ENCODE measurements around the gene GUCY1A1.
A peak's percentile ranks its signal among the peaks of the same experiment; 100 is the strongest.

Gene GUCY1A1

DNA sequence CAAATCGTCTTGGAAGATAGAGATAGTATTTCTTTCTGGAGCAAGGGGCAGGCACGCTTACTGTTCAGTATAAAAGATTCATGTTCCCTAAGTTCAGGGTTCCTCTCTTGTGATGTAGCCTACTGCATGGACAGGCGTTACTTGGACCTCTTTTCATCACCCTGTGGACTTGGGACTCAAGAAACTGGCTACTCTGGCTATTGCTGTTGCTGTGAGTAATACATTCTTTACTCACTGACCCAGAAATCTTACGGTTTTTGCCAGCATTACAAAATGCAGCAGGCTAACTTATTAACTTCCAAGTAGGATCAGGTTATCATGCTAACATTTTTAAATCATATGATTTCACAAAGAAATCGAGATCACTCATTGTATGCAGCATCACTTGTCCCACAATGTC, 79.3 kb downstream of the GUCY1A1 start:
- no peak for DNase-seq

DNA sequence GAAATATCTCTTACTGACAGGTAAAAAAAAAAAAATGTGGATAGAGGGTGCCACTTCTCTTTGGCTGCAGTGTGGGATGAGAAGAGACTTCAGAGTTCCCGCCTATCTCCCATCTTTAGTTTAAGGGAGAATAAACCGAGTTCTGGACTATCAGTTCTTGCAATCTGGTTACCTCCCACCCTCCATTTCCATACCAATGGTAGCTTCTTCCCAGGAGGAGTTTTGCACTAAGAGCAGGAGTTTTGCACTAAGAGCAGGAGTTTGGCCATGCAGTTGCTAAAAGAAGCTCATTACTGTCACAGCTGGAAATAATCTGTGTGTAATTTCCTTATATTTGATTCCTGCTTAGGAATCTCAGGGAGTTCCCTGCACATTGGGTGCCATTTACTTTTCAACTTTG, 81.4 kb downstream of the GUCY1A1 start:
- no peak for DNase-seq

DNA sequence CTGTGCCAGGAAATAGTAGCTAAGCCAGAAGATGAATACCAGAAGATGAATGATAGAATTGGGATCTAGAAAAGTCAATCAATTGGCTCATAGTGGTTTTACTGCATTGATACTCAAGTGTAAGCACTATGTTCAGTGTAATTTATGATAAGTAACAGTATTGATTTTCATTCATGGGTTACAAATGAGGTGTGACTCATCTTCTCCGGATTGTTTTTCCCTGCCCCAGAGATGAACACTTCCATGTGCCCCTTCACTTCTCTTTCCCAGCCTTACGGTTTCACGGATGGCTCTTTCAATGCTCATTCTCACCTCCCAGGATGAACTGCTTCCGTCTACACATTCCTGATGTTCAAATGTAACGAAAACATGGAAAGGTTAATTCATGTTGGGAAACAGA, 82.4 kb downstream of the GUCY1A1 start:
- no peak for DNase-seq

DNA sequence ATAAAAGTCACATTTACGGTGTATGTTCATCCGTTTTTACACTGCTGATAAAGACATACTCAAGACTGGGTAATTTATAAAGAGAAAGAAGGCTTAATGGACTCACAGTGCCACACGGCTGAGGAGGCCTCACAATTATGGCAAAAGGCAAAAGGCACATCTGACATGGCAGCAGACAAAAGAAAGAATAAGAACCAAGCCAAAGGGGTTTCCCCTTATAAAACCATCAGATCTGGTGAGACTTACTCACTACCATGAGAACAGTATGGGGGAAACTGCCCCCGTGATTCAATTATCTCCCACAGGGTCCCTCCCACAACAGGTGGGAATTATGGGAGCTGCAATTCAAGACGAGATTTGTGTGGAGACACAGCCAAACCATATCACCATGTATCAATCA, 84.9 kb downstream of the GUCY1A1 start:
- DNase-seq: no peak

DNA sequence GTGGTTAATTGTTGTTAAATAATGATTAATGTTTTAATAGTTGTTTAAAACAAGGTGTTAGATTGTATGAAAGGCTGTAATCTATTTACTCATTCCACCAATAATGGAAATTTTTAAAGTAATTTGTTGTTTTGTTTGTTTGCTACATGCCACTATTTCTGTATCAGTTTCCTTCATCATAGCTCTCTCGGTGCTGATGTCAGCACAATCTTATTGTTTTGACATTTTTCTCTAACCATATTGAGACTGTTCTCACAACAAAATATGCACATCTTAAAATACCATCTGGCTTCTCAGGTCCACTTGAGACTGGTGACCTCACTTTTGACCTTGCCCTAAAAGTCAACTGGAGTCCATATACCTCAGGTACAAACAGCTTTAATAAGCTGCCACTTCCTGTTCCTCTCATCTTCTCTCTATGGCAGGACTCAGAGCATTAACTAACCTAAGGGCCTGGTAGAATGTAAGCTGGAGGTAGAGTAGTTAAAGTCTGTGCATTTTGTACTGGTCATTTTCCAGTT, 91.2 kb downstream of the GUCY1A1 start:
- no peak for DNase-seq

DNA sequence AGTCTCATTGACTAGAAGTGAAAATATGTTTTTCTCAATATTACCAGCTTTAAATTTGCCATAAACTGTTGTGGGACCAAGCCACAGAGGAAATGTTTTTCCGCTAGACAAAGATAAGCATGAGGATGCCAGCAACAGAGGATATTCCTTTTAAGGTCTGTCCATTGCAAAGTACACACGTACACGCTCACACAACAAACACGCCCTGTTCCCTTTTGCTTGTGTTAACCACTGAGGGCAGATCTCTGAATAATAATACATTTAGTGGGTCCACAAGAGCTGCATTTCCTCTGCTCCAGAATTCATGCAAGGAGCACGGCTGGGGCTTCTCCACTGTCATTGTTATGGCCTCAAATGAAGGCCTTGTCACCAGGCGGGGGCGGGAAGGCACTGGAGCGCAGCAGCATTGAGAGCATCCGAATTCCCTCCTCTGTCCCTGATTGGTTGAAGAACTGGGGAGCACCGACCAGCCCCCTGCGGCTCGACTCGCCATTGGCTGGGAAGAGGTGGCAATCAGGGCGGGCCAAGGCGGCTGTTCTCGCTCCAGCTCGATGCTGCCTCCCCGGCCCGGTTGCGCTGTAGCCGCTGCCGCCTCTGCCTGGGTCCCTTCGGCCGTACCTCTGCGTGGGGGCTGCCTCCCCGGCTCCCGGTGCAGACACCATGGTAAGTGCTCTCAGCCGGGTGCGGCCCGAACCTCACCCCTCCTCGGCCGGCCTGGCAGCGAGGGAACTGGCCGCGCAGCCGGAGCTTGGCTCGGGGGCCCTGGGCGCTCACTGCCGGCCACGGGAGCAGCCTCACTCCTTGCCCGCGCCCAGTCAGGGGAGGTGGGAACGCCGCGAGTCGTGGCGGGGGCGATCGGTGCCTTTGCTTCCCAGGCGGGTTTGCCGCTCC, 92.1 kb downstream of the GUCY1A1 start, which contains the start of gene GUCY1B1:
Gene GUCY1B1 (plus strand): TSS at position 541 of the 891 bp plus-strand sequence. CDS start 120 bp downstream, at position 661.
- peak; percentile 92 for DNase-seq

DNA sequence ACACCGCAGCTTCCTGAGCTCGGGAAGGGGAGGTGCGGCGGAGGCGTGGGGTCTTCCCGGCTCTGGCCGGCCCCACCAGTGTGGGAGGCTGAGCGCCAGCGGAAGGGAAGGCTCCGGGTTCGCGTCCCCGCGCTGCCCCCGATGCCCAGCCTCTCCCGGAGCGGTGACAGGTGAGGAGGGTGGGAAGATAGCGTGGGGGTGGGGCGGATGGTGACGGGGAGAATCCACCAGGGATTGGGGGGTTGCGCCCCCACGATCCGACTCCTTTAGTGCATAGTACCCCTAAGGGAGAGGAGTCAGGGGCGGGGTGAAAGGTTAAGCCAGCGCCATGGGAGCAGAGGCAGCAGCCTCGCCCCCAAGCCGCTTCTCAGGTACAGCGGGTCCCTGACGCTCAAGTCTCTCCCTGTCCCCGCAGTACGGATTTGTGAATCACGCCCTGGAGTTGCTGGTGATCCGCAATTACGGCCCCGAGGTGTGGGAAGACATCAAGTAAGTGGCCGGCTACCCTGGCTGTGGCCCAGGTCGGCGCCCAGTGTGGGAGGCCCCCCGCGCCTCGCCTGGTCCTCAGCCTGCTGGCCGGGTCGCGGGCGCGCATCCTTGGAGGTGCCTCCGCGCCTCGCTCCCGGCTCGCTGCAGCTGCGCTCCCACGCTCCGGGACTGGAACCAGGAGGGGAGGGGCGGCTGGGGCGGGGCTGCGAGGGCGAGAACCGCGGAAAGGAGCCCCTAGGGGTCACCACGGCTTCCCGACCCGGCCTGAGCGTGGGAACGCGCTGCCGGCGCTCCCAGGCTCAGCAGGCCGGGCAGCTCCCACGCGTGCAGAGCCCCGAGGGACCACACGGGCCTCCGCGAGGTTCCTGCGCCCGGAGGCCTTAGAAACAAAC, 93.0 kb downstream of the GUCY1A1 start:
- no peak for DNase-seq

DNA sequence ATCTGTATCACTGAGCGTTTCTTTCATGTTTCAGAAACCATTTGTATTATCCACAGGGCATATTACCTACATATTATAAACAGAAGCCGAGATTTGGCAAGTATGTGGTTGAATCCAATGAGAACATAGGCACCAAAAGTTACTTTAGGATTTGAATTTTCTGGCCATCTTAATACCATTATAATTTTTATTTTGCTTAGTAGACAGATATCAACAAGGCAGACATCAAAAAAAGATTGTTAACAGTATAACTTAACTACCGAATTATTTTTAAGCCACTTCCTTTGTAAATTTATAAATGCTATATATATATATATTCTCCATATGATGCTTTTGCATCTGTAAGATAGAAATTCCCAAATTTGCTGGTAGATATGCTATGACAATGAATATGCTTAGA, 94.4 kb downstream of the GUCY1A1 start:
- DNase-seq: no peak

DNA sequence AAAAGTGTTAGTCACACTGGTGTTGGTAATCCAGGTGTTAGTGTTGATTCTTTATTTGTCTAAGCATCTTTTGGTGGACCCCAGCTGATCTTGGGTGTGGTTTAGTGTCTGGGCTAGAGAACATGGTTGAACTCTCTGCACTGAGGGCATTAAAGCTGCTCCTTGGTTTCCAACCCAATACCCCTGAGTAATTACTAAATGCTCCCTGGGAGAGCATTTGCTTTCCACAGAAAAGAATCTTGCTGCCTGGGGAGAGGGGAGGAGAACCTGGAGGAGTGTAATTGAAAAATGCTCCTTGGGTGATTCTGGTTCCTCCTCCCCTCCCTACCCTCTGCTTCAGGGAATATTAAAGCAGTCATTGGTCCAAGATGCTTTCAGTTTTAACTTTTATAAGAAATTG, 95.3 kb downstream of the GUCY1A1 start:
- DNase-seq: no peak

DNA sequence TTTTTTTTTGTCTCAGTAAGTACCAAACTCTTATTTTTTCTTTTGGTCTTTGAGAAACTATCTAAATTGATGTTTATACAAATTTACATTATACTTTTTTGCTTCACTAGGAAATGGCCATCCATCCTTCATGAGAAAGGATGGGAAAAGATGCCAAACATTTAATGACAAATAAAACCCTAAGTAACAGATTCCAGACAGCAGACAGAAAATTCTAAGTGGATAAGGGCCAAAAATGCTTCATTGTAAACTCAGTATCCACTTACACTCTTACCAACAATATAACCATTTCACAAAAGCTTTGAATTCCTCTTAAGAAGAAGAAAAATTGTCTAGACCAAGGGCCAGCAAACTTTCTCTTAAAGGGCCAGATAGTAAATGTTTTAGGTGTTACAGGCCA, 95.7 kb downstream of the GUCY1A1 start:
- no peak for DNase-seq

DNA sequence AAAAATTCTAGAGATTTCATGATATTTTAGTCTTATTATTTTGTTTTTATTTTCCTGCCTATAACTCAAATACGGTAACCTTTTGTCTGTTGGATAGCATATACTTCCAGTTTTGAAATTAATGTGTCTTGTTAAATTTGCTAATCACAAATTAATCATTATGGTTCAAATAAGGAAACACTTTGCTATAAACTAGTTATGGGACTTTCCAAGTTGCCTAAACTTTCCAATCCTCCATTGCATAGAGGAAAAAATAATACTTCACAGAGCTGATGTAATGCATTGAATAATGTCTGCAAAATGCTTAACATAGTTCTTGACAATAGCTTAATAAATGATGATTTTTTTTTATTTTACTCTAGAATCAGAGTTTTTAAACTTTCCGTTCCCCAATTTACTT, 96.9 kb downstream of the GUCY1A1 start:
- DNase-seq: no peak

DNA sequence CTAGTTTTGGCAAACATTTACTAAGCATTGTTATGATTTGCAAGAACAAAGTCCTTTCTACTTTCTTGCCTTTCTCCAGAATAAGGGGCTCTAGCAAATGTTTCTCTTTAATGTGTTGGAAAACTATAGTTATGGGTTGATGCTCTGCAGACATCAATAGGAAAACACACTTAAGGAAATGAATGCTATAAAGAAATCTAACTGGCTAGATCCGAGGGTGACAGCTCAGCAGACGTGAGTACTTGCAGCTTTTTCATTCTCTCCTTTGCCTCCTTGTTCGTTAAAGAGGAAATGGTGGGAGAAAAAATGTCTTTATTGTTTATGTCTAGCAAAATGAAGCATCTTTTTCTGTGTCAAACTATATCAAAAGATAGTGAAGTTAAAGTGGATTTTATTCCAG, 98.5 kb downstream of the GUCY1A1 start:
- no peak for DNase-seq

DNA sequence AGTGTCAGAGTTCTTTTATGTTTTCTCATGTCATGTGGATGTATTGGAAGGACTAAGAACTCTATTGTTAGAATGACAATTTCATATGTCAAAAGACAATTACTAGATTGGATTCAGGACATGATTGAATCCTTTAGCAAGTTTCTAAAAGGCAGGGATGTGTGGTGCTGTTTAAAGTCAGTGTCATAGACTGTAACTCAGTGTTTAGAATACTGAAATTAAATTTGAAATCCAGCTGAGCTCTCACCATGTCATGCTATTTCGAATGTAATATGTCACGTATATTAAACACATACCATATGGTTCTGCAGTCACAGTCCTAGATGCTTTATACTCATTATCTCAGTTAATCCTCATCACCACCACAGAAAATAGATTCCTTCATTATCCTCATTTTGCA, 100.0 kb downstream of the GUCY1A1 start:
- DNase-seq: no peak

DNA sequence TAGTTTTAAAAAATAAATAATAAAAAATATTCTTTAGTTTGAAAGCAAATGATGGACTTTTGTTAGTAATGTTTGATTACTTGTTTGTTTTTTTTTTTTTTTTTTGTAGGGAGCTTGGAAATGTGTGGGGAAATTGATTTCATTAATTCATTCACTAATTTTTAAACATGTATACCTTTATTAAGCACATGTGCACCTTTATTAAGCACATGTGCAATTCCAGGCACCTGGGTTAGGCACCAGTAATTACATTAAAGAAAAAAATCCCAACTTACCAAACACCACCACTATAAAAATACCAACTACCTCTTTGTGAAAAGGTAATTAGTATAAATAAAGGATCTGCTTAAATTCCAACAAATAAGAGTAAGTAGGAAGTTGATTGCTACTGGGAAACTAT, 101.7 kb downstream of the GUCY1A1 start:
- DNase-seq: no peak

DNA sequence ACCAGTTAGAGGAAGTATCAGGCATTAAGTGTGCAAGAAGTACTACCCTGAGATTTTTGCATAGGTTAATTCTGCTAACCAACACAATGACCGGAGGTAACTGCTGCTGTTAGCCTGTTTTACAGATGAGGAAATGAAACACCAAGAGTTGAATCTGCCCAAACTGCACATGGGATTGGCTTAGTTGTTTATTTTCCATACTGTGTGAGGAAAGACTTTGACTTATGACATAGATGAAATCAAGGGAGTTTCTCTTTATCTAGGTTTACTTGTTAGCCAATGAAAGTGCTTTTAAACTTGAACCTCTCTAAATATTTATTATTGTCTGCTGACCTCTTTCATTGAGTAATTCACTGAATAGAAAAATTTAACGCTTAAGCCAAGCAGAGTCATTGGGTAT, 102.4 kb downstream of the GUCY1A1 start:
- no peak for DNase-seq

DNA sequence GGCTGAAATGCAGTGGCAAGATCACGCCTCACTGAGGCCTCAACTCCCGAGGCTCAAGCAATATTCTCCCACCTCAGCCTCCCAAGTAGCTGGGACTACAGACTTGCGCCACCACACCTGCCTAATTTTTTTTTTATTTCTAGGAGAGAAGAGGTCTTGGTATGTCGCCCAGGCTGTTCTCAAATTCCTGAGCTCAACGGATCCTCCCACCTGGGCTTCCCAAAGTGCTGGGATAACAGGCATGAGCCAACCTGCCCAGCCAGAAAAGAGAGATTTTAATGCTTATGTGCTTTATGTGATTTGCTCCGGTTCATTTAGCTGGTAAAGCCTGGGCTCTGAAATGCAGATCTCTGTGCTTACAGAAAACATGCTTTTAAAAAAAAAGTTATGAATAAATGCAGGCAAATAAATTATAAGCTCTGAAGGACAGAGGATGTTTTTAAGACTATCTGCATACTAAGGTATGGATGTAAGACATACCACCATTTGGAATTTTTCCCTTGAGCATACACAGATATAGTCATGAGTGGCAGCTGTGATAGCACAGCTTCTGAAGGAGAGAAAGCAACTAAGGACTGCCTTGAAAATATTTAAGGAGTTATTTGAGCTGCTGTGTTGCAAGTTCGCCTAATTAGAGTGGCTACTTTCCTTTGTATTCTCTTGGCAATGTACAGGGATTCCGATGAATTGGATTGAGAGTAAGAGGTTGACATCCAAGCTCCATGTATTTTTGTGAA, 106.0 kb downstream of the GUCY1A1 start:
- DNase-seq: no peak

DNA sequence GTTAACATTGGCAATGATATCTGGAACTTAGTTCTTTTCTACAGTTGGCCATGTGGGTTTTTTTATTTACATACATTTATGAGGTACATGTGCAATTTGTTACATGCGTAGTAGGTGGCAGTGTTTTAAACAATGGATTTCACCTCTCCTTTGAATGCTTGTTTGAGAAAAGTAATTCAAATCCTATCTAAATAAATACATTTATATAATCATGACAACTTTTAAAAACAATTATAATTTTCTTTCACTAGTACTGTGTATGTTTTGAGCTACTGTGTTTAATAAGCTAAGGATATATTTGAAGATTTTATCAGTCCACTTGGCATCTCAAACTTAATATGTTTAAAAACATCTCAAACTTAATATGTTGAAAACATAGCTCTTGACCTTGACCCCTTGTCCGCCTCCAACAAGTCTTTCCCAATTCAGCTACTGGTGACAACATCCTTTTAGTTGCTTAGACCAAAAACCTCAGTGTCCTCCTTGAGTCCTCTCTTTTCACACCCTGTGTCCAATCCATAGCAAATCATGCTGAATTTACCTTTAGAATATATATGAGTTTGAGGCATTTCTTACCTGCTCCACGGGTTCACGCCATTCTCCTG, 106.7 kb downstream of the GUCY1A1 start:
- DNase-seq: no peak

DNA sequence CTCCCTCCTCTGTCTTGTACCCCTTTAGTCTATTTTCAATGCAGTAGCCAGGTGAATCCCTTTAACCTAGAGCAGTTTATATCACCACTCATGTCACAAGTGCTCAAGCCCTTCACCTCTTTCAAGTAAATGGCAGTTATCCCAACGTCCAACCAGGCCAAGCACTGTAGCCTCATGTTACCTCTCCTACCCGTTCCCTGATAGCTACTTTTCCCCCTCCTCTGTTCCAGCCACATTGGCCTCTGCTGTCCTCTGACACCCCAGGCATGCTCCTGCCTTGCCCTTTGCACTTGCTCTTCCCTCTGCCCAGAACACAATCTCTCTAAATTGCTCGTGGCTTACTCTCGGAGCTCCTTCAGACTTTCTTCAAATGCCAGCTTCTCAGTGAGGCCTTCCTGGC, 107.4 kb downstream of the GUCY1A1 start:
- DNase-seq: no peak

DNA sequence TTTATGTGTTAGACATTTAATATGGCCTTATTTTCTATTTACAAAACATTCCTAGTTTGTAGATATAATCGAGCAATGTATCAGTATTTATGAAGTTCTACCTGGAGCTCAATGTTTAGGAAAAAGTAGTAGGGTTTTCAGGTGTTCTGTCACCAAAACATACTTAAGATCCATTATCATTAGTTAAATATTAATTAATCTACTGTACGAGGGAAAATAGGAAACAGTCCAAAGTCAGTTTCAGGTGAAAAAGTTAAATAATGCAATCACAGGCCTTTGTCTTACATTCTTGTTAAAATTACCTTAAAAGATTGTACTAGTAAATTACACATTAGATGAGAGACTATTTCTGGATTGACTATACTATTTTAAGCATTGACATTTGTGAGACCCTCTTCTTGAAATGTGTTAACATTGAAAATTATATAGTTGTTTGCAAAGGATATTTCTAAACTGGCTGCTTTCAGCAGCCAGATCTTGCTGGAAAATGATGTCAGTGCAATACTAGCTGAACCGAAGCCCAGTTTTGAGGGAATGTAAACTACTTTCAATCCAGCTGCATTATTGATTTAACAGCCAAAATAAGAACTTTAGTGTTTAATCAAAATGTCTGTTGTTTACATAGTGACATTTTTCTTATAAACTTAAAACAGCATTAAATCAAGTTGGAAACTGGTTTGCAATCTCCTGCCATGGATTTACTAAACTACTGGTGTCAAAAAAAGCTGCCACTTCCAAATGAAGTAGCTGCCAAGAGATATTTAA, 111.5 kb downstream of the GUCY1A1 start:
- DNase-seq: no peak

DNA sequence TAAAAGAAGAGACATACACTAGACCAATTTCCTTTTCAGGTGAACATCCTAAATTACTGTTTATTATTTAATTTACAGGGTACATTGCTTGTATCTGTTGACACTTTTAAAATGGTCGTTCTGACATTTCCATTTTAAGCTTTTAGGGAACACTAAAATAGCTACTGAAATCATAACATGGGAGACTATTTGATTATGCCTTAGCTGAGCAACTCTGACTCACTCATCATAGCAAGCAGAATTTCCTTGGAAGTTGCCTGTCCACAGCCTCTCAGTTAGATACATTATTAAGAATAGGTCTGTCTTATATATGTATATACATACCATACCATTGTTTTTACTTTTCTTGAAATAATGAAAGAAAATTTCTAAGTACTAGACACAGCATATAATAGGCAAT, 114.1 kb downstream of the GUCY1A1 start:
- DNase-seq: no peak

DNA sequence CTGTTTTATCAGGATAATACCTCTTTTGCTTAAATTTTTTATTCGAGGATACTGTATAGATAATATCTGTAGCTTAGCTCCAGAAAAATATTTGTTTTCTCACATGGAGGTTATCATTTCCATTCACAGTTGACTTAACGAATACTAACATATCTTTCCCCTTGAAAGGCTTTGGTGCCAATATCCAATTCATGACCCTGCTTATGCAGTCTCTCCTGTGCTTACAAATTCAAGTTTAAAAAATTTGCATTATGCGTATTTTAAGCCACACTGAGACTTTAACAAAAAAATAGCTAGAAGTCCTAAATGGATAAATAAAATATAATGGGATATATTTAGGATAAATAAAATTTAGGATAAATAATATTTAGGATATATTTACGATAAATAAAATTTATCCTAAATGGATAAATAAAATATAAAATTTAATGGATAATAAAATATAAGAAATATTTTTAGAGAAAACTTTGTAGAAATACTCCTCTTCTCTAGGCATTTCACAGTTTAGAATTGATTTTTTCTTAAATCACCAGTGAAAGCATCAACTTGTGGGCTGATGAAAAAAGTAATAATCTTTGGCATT, 114.7 kb downstream of the GUCY1A1 start:
- no peak for DNase-seq
